HG02884 (cell line): Measurements from ENCODE around the gene RBM20.

Experiments
- ATAC-seq: cut with Tn5 transposase; IDR thresholded peaks from one replicate; pipeline ENCODE4 v1.9.1; 2021; ENCODE audit warnings: mild to moderate bottlenecking, moderate library complexity; ENCODE audit not compliant: unreplicated experiment

RBM20 gene

GRCh38 chr10:110883924-110884323 is 239.8 kb downstream of the RBM20 start:
- no peak for ATAC-seq

GRCh38 chr10:110885932-110886674 is 242.0 kb downstream of the RBM20 start:
- ATAC-seq = no peak

- no peak for ATAC-seq
These were observed 243.4 kb downstream of the RBM20 start for GRCh38 chr10:110887560-110887959.
